Measurements from ENCODE around the gene CDKL1. TPM values are rescaled to one million over a fixed set of nuclear protein-coding genes. Genes with fewer than 3 reads are reported as not detected.
"Not testable (repeated sequence)": the region's sequence is repeated elsewhere in the genome, so short reads cannot be mapped to it uniquely, and the experiment has no call there.

The CDKL1 gene
- polyA plus RNA-seq, 1 donor: 4.6 TPM

- no peak overlapping the region for H3K27ac ChIP-seq (ENCODE audit: low read length)
- no peaks in the 10 kb centered on the region for H3K36me3 ChIP-seq (ENCODE audit: control insufficient read depth, insufficient read depth, low read length)
- H3K9me3 ChIP-seq (ENCODE audit: control insufficient read depth, low read depth, low read length): peaks cover 5% of the 10 kb centered on the region
- H3K4me1 ChIP-seq (ENCODE audit: control insufficient read depth, insufficient read depth, low read length): no peaks in the 10 kb centered on the region
- H3K4me3 ChIP-seq (ENCODE audit: low read length): no peak overlapping the region
- no peak for DNase-seq
- WGBS (ENCODE audit: insufficient coverage, low lambda C conversion rate): no CpG with 5 or more reads among the region's 4 CpGs
- H3K27me3 ChIP-seq (ENCODE audit: control insufficient read depth, insufficient read depth, low read length): no peaks in the 10 kb centered on the region
Measured at GRCh38 chr14:50371546-50371945, 25.1 kb downstream of the CDKL1 start.

- whole genome bisulfite sequencing (ENCODE audit: insufficient coverage, low lambda C conversion rate): 100% methylated on average over 3 of the region's 4 CpGs
- Histone ChIP-seq H3K27me3 (ENCODE audit: control insufficient read depth, insufficient read depth, low read length) (no peaks in the 10 kb centered on the region), H3K4me3 (ENCODE audit: low read length) (no peak overlapping the region), H3K27ac (ENCODE audit: low read length) (no peak overlapping the region), H3K4me1 (ENCODE audit: control insufficient read depth, insufficient read depth, low read length) (peaks cover 22% of the 10 kb centered on the region), H3K36me3 (ENCODE audit: control insufficient read depth, insufficient read depth, low read length) (no peaks in the 10 kb centered on the region), H3K9me3 (ENCODE audit: control insufficient read depth, low read depth, low read length) (peaks cover 5% of the 10 kb centered on the region)
- DNase-seq: no peak
Measured at GRCh38 chr14:50366589-50366988, 30.1 kb downstream of the CDKL1 start.

GRCh38 chr14:50366115-50366514 lies 30.6 kb downstream of the CDKL1 start:
- no CpG with 5 or more reads among the region's 3 CpGs for WGBS (ENCODE audit: insufficient coverage, low lambda C conversion rate)
- peaks cover 22% of the 10 kb centered on the region for H3K4me1 ChIP-seq (ENCODE audit: control insufficient read depth, insufficient read depth, low read length)
- H3K9me3 ChIP-seq (ENCODE audit: control insufficient read depth, low read depth, low read length): peaks cover 2% of the 10 kb centered on the region
- H3K27me3 ChIP-seq (ENCODE audit: control insufficient read depth, insufficient read depth, low read length): no peaks in the 10 kb centered on the region
- no peak overlapping the region for H3K27ac ChIP-seq (ENCODE audit: low read length)
- no peaks in the 10 kb centered on the region for H3K36me3 ChIP-seq (ENCODE audit: control insufficient read depth, insufficient read depth, low read length)
- no peak overlapping the region for H3K4me3 ChIP-seq (ENCODE audit: low read length)
- no peak for DNase-seq

- no CpG with 5 or more reads among the region's 7 CpGs for WGBS (ENCODE audit: insufficient coverage, low lambda C conversion rate)
- H3K9me3 ChIP-seq (ENCODE audit: control insufficient read depth, low read depth, low read length); H3K4me3 ChIP-seq (ENCODE audit: low read length); DNase-seq; H3K36me3 ChIP-seq (ENCODE audit: control insufficient read depth, insufficient read depth, low read length); H3K27me3 ChIP-seq (ENCODE audit: control insufficient read depth, insufficient read depth, low read length): not testable (repeated sequence)
- Histone ChIP-seq H3K27ac (ENCODE audit: low read length) (peak overlapping the region; percentile 1), H3K4me1 (ENCODE audit: control insufficient read depth, insufficient read depth, low read length) (peaks cover 22% of the 10 kb centered on the region)
Measured at GRCh38 chr14:50365572-50365971, 31.1 kb downstream of the CDKL1 start.

GRCh38 chr14:50364792-50365191 lies 31.9 kb downstream of the CDKL1 start:
- peak; percentile 48 to 83 for DNase-seq
- Histone ChIP-seq H3K27me3 (ENCODE audit: control insufficient read depth, insufficient read depth, low read length) (no peaks in the 10 kb centered on the region), H3K36me3 (ENCODE audit: control insufficient read depth, insufficient read depth, low read length) (no peaks in the 10 kb centered on the region), H3K4me1 (ENCODE audit: control insufficient read depth, insufficient read depth, low read length) (peaks cover 22% of the 10 kb centered on the region), H3K4me3 (ENCODE audit: low read length) (no peak overlapping the region), H3K9me3 (ENCODE audit: control insufficient read depth, low read depth, low read length) (no peaks in the 10 kb centered on the region), H3K27ac (ENCODE audit: low read length) (peak overlapping the region; percentile 10)
- WGBS (ENCODE audit: insufficient coverage, low lambda C conversion rate): 30% methylated on average over 1 of the region's 1 CpG

- Histone ChIP-seq H3K27me3 (ENCODE audit: control insufficient read depth, insufficient read depth, low read length) (no peaks in the 10 kb centered on the region), H3K9me3 (ENCODE audit: control insufficient read depth, low read depth, low read length) (no peaks in the 10 kb centered on the region), H3K36me3 (ENCODE audit: control insufficient read depth, insufficient read depth, low read length) (no peaks in the 10 kb centered on the region), H3K4me1 (ENCODE audit: control insufficient read depth, insufficient read depth, low read length) (peaks cover 22% of the 10 kb centered on the region), H3K4me3 (ENCODE audit: low read length) (no peak overlapping the region), H3K27ac (ENCODE audit: low read length) (peak overlapping the region; percentile 52)
- DNase-seq: peak in 1 of 2 donors; percentile 48
- WGBS (ENCODE audit: insufficient coverage, low lambda C conversion rate): no CpG with 5 or more reads among the region's 4 CpGs
Measured at GRCh38 chr14:50363714-50364111, 33.0 kb downstream of the CDKL1 start.

- no peaks in the 10 kb centered on the region for H3K9me3 ChIP-seq (ENCODE audit: control insufficient read depth, low read depth, low read length)
- DNase-seq: no peak
- no peaks in the 10 kb centered on the region for H3K36me3 ChIP-seq (ENCODE audit: control insufficient read depth, insufficient read depth, low read length)
- H3K4me3 ChIP-seq (ENCODE audit: low read length): no peak overlapping the region
- H3K4me1 ChIP-seq (ENCODE audit: control insufficient read depth, insufficient read depth, low read length): peaks cover 22% of the 10 kb centered on the region
- no peaks in the 10 kb centered on the region for H3K27me3 ChIP-seq (ENCODE audit: control insufficient read depth, insufficient read depth, low read length)
- no CpG with 5 or more reads among the region's 14 CpGs for WGBS (ENCODE audit: insufficient coverage, low lambda C conversion rate)
- H3K27ac ChIP-seq (ENCODE audit: low read length): peak overlapping the region; percentile 52
Measured at GRCh38 chr14:50362764-50363713, 33.6 kb downstream of the CDKL1 start.

GRCh38 chr14:50361473-50362403 lies 34.9 kb downstream of the CDKL1 start:
- peaks cover 22% of the 10 kb centered on the region for H3K4me1 ChIP-seq (ENCODE audit: control insufficient read depth, insufficient read depth, low read length)
- not testable (repeated sequence) for DNase-seq; H3K36me3 ChIP-seq (ENCODE audit: control insufficient read depth, insufficient read depth, low read length); H3K27ac ChIP-seq (ENCODE audit: low read length); H3K9me3 ChIP-seq (ENCODE audit: control insufficient read depth, low read depth, low read length); H3K27me3 ChIP-seq (ENCODE audit: control insufficient read depth, insufficient read depth, low read length); H3K4me3 ChIP-seq (ENCODE audit: low read length)
- 100% methylated on average over 1 of the region's 36 CpGs for WGBS (ENCODE audit: insufficient coverage, low lambda C conversion rate)

- no peak overlapping the region for H3K4me3 ChIP-seq (ENCODE audit: low read length)
- DNase-seq: no peak
- WGBS (ENCODE audit: insufficient coverage, low lambda C conversion rate): no CpG with 5 or more reads among the region's 2 CpGs
- peaks cover 18% of the 10 kb centered on the region for H3K4me1 ChIP-seq (ENCODE audit: control insufficient read depth, insufficient read depth, low read length)
- no peak overlapping the region for H3K27ac ChIP-seq (ENCODE audit: low read length)
- no peaks in the 10 kb centered on the region for H3K27me3 ChIP-seq (ENCODE audit: control insufficient read depth, insufficient read depth, low read length)
- H3K9me3 ChIP-seq (ENCODE audit: control insufficient read depth, low read depth, low read length): no peaks in the 10 kb centered on the region
- no peaks in the 10 kb centered on the region for H3K36me3 ChIP-seq (ENCODE audit: control insufficient read depth, insufficient read depth, low read length)
Measured at GRCh38 chr14:50360851-50361250, 35.8 kb downstream of the CDKL1 start.

GRCh38 chr14:50360093-50360492 lies 36.6 kb downstream of the CDKL1 start:
- H3K9me3 ChIP-seq (ENCODE audit: control insufficient read depth, low read depth, low read length): no peaks in the 10 kb centered on the region
- no peak for DNase-seq
- H3K36me3 ChIP-seq (ENCODE audit: control insufficient read depth, insufficient read depth, low read length): no peaks in the 10 kb centered on the region
- no peaks in the 10 kb centered on the region for H3K27me3 ChIP-seq (ENCODE audit: control insufficient read depth, insufficient read depth, low read length)
- no peak overlapping the region for H3K27ac ChIP-seq (ENCODE audit: low read length)
- no peak overlapping the region for H3K4me3 ChIP-seq (ENCODE audit: low read length)
- peaks cover 10% of the 10 kb centered on the region for H3K4me1 ChIP-seq (ENCODE audit: control insufficient read depth, insufficient read depth, low read length)
- 94% methylated on average over 3 of the region's 3 CpGs for WGBS (ENCODE audit: insufficient coverage, low lambda C conversion rate)

Measured in large intestine (tissue), 3 donors.